ENCODE results near the gene UAP1L1. TPM values are rescaled to one million over a fixed set of nuclear protein-coding genes. Genes with fewer than 3 reads are reported as not detected.
A peak's percentile ranks its signal among the peaks of the same experiment; 100 is the strongest.

UAP1L1 gene
- total and polyA plus RNA-seq, 2 experiments from 2014 or later: 2.5 to 8.1 TPM

DNA sequence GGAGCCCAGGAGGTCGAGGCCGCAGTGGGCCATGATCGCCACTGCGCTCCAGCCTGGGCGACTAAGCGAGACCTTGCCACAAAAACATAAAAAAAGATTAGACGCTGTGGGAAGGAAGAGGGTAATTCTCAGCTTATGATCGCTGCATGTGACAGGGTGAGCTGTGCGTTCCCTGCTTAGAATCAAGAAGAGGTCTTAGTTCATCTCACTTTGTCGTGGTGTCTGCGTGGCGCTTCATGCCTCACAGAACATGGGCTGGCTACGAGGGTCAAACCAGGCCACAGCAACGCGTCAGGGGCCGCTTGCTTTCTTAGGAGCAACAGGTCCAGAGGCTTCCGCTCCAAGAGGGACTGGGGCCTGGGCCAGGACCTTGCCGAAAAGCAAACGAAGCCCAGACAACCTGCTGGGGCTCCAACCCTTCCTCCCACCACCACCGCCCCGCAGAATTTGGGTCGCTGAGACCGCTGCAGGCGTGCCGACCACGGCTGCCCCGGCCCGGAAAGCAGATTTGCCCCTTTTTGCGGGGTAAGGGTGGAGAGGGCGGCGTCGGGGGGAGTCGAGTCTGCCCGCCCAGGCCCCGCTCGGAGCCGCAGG is 51.6 kb downstream of the UAP1L1 start:
- H3K36me3 Mint-ChIP-seq (ENCODE audit: low read depth): no peaks in the 10 kb centered on the region; the same call in 2 of the 3 replicates
- TF ChIP-seq EZH2 (IDR thresholded peaks at IDR 0.05; ENCODE audit: low read depth, unreplicated experiment) (peak; percentile 39), ZNF114 (CRISPR knock-in tag; IDR thresholded peaks at IDR 0.05) (no peak)
- H3K27me3 ChIP-seq (ENCODE audit: insufficient read depth): peaks cover 21% of the 10 kb centered on the region
- peak overlapping the region; percentile 95 for H3K4me2 ChIP-seq
- no peaks in the 10 kb centered on the region; the same call in 2 of the 3 replicates for H3K9me3 Mint-ChIP-seq
- no peaks in the 10 kb centered on the region; the same call in 1 of the 2 replicates for H4K20me1 ChIP-seq (replicated peaks; ENCODE audit: insufficient read depth)
- DNase-seq (ENCODE audit: low spot score) (peak; percentile 57), ATAC-seq (peak; percentile 21)
- no peak overlapping the region for H3K27ac ChIP-seq (ENCODE audit: low read depth)
- peak overlapping the region; percentile 82 for H3K4me3 ChIP-seq
- 0 out of 2 replicates have a peak, but pooled peaks cover 8% of the 10 kb centered on the region for H3K79me2 ChIP-seq (replicated peaks; ENCODE audit: insufficient read depth)
- H3K9me2 ChIP-seq (ENCODE audit: insufficient read depth): no peaks in the 10 kb centered on the region
- peaks cover 8% of the 10 kb centered on the region for H3K27me3 Mint-ChIP-seq (ENCODE audit: insufficient read depth, low read depth, poor library complexity)
- H3K4me1 ChIP-seq (ENCODE audit: insufficient read depth): peaks cover 10% of the 10 kb centered on the region; the same call in 1 of the 2 replicates
- no peak overlapping the region for H3K27ac Mint-ChIP-seq
- H3K36me3 ChIP-seq (ENCODE audit: insufficient read depth): no peaks in the 10 kb centered on the region
- H3F3A ChIP-seq (replicated peaks; ENCODE audit: low read depth): peaks cover 8% of the 10 kb centered on the region
- H3K4me1 Mint-ChIP-seq: peaks cover 15% of the 10 kb centered on the region
- H2AFZ ChIP-seq: peak overlapping the region; percentile 90
- peak overlapping the region; percentile 89 for H3K4me3 Mint-ChIP-seq

GRCh38 chr9:137129456-137130175 is 52.3 kb downstream of the UAP1L1 start:
- Histone ChIP-seq H3F3A (replicated peaks; ENCODE audit: low read depth) (peaks cover 8% of the 10 kb centered on the region), H4K20me1 (replicated peaks; ENCODE audit: insufficient read depth) (no peaks in the 10 kb centered on the region; the same call in 1 of the 2 replicates), H3K4me3 (peak overlapping the region; percentile 82), H3K4me2 (peak overlapping the region; percentile 95), H3K79me2 (replicated peaks; ENCODE audit: insufficient read depth) (0 out of 2 replicates have a peak, but pooled peaks cover 8% of the 10 kb centered on the region), H3K36me3 (ENCODE audit: insufficient read depth) (no peaks in the 10 kb centered on the region), H3K27me3 (ENCODE audit: insufficient read depth) (peaks cover 21% of the 10 kb centered on the region), H3K4me1 (ENCODE audit: insufficient read depth) (peaks cover 10% of the 10 kb centered on the region; the same call in 1 of the 2 replicates), H3K27ac (ENCODE audit: low read depth) (no peak overlapping the region), H3K9me2 (ENCODE audit: insufficient read depth) (no peaks in the 10 kb centered on the region), H2AFZ (peak overlapping the region; percentile 90)
- DNase-seq (ENCODE audit: low spot score) (peak; percentile 94), ATAC-seq (peak; percentile 96)
- Mint-ChIP-seq H3K9me3 (no peaks in the 10 kb centered on the region; the same call in 2 of the 3 replicates), H3K27ac (no peak overlapping the region), H3K36me3 (ENCODE audit: low read depth) (no peaks in the 10 kb centered on the region; the same call in 2 of the 3 replicates), H3K4me3 (peak overlapping the region; percentile 89), H3K27me3 (ENCODE audit: insufficient read depth, low read depth, poor library complexity) (peaks cover 8% of the 10 kb centered on the region), H3K4me1 (peaks cover 15% of the 10 kb centered on the region)
- no peak for TF ChIP-seq ZNF331 (CRISPR knock-in tag; IDR thresholded peaks at IDR 0.05; ENCODE audit: low read depth)
- peak; percentile 61; the same call in 1 of the 2 replicates for TF ChIP-seq CREB1 (CRISPR knock-in tag; IDR thresholded peaks at IDR 0.05; ENCODE audit: low read depth)

- peak overlapping the region; percentile 95 for H3K4me2 ChIP-seq
- peak; percentile 41 for DNase-seq (ENCODE audit: low spot score)
- peaks cover 21% of the 10 kb centered on the region for H3K27me3 ChIP-seq (ENCODE audit: insufficient read depth)
- H3K27me3 Mint-ChIP-seq (ENCODE audit: insufficient read depth, low read depth, poor library complexity): peaks cover 10% of the 10 kb centered on the region
- peaks cover 15% of the 10 kb centered on the region for H3K4me1 Mint-ChIP-seq
- H3K4me3 Mint-ChIP-seq: peak overlapping the region; percentile 82
- H3K4me3 ChIP-seq: peak overlapping the region; percentile 82
- H3K27ac ChIP-seq (ENCODE audit: low read depth): no peak overlapping the region
- peaks cover 8% of the 10 kb centered on the region for H3F3A ChIP-seq (replicated peaks; ENCODE audit: low read depth)
- peaks cover 10% of the 10 kb centered on the region; the same call in 1 of the 2 replicates for H3K4me1 ChIP-seq (ENCODE audit: insufficient read depth)
- H3K9me2 ChIP-seq (ENCODE audit: insufficient read depth): no peaks in the 10 kb centered on the region
- H3K79me2 ChIP-seq (replicated peaks; ENCODE audit: insufficient read depth): 0 out of 2 replicates have a peak, but pooled peaks cover 8% of the 10 kb centered on the region
- no peaks in the 10 kb centered on the region; the same call in 1 of the 2 replicates for H4K20me1 ChIP-seq (replicated peaks; ENCODE audit: insufficient read depth)
- no peaks in the 10 kb centered on the region for H3K36me3 ChIP-seq (ENCODE audit: insufficient read depth)
- peak overlapping the region; percentile 90; the same call in 1 of the 2 replicates for H2AFZ ChIP-seq
- TF ChIP-seq STAT1 (IDR thresholded peaks at IDR 0.05; ENCODE audit: unreplicated experiment) (no peak), ZNF331 (CRISPR knock-in tag; IDR thresholded peaks at IDR 0.05; ENCODE audit: low read depth) (no peak), EZH2 (IDR thresholded peaks at IDR 0.05; ENCODE audit: low read depth, unreplicated experiment) (no peak), ETS1 (IDR thresholded peaks at IDR 0.05) (no peak)
- no peaks in the 10 kb centered on the region; the same call in 2 of the 3 replicates for H3K9me3 Mint-ChIP-seq
- H3K27ac Mint-ChIP-seq: no peak overlapping the region
- H3K36me3 Mint-ChIP-seq (ENCODE audit: low read depth): no peaks in the 10 kb centered on the region; the same call in 2 of the 3 replicates
- peak; percentile 62 for ATAC-seq
Observed at GRCh38 chr9:137130176-137130755, 52.9 kb downstream of the UAP1L1 start.

Small RNA genes within 50 kb of the gene (small RNA-seq; reads per million reads assigned to genes)
- gene RF00153 (ENCODE audit: low replicate concordance): not detected

Other genes with a start within 250 kb of the UAP1L1 start
Only the 30 nearest of the 36 such genes appear.
- 31.5 and 39.9 TPM in 2 replicates for gene TRAF2, start 191.0 kb upstream of the UAP1L1 start, total RNA-seq (2014; rRNA removed; shearing (Covaris generic))
- 24.8 and 25.4 TPM in 2 replicates for gene TRAF2, start 191.0 kb upstream of the UAP1L1 start, polyA plus RNA-seq (2016; fragmentation: Nextera tagmentation; extraction: Ambion mirVana)
- gene FBXW5, start 132.8 kb upstream of the UAP1L1 start, total RNA-seq (2014; rRNA removed; shearing (Covaris generic)): 102 and 111 TPM in 2 replicates
- gene FBXW5, start 132.8 kb upstream of the UAP1L1 start, polyA plus RNA-seq (2016; fragmentation: Nextera tagmentation; extraction: Ambion mirVana): 27.0 and 27.9 TPM in 2 replicates
- gene C8G, start 132.3 kb upstream of the UAP1L1 start, total RNA-seq (2014; rRNA removed; shearing (Covaris generic)): not detected in 2 replicates
- not detected in 2 replicates for gene C8G, start 132.3 kb upstream of the UAP1L1 start, polyA plus RNA-seq (2016; fragmentation: Nextera tagmentation; extraction: Ambion mirVana)
- 0.69 and 2.6 TPM in 2 replicates for gene LCN12, start 125.2 kb upstream of the UAP1L1 start, total RNA-seq (2014; rRNA removed; shearing (Covaris generic))
- gene LCN12, start 125.2 kb upstream of the UAP1L1 start, polyA plus RNA-seq (2016; fragmentation: Nextera tagmentation; extraction: Ambion mirVana): 0.39 and 0.68 TPM in 2 replicates
- 1.9 TPM in 1 of 2 replicates, not detected in the other for gene PTGDS, start 100.0 kb upstream of the UAP1L1 start, total RNA-seq (2014; rRNA removed; shearing (Covaris generic))
- 3.1 and 5.9 TPM in 2 replicates for gene PTGDS, start 100.0 kb upstream of the UAP1L1 start, polyA plus RNA-seq (2016; fragmentation: Nextera tagmentation; extraction: Ambion mirVana)
- not detected in 2 replicates for gene LCNL1, start 94.5 kb upstream of the UAP1L1 start, total RNA-seq (2014; rRNA removed; shearing (Covaris generic))
- gene LCNL1, start 94.5 kb upstream of the UAP1L1 start, polyA plus RNA-seq (2016; fragmentation: Nextera tagmentation; extraction: Ambion mirVana): 0.11 and 0.14 TPM in 2 replicates
- gene PAXX, start 85.1 kb upstream of the UAP1L1 start, total RNA-seq (2014; rRNA removed; shearing (Covaris generic)): 33.9 and 71.5 TPM in 2 replicates
- 86.0 and 88.3 TPM in 2 replicates for gene PAXX, start 85.1 kb upstream of the UAP1L1 start, polyA plus RNA-seq (2016; fragmentation: Nextera tagmentation; extraction: Ambion mirVana)
- gene CLIC3, start 80.9 kb upstream of the UAP1L1 start, total RNA-seq (2014; rRNA removed; shearing (Covaris generic)): 0.56 TPM in 1 of 2 replicates, not detected in the other
- 0.53 and 0.57 TPM in 2 replicates for gene CLIC3, start 80.9 kb upstream of the UAP1L1 start, polyA plus RNA-seq (2016; fragmentation: Nextera tagmentation; extraction: Ambion mirVana)
- 14.2 and 16.0 TPM in 2 replicates for gene ABCA2, start 49.3 kb upstream of the UAP1L1 start, total RNA-seq (2014; rRNA removed; shearing (Covaris generic))
- 5.6 and 7.0 TPM in 2 replicates for gene ABCA2, start 49.3 kb upstream of the UAP1L1 start, polyA plus RNA-seq (2016; fragmentation: Nextera tagmentation; extraction: Ambion mirVana)
- not detected in 2 replicates for gene FUT7, start 45.4 kb upstream of the UAP1L1 start, total RNA-seq (2014; rRNA removed; shearing (Covaris generic))
- gene FUT7, start 45.4 kb upstream of the UAP1L1 start, polyA plus RNA-seq (2016; fragmentation: Nextera tagmentation; extraction: Ambion mirVana): not detected in 2 replicates
- 26.2 and 34.3 TPM in 2 replicates for gene NPDC1, start 31.3 kb upstream of the UAP1L1 start, total RNA-seq (2014; rRNA removed; shearing (Covaris generic))
- 35.5 and 36.7 TPM in 2 replicates for gene NPDC1, start 31.3 kb upstream of the UAP1L1 start, polyA plus RNA-seq (2016; fragmentation: Nextera tagmentation; extraction: Ambion mirVana)
- 1.1 and 1.9 TPM in 2 replicates for gene ENTPD2, start 23.5 kb upstream of the UAP1L1 start, total RNA-seq (2014; rRNA removed; shearing (Covaris generic))
- 1.8 and 2.9 TPM in 2 replicates for gene ENTPD2, start 23.5 kb upstream of the UAP1L1 start, polyA plus RNA-seq (2016; fragmentation: Nextera tagmentation; extraction: Ambion mirVana)
- 55.1 and 60.3 TPM in 2 replicates for gene SAPCD2, start 7.0 kb upstream of the UAP1L1 start, total RNA-seq (2014; rRNA removed; shearing (Covaris generic))
- gene SAPCD2, start 7.0 kb upstream of the UAP1L1 start, polyA plus RNA-seq (2016; fragmentation: Nextera tagmentation; extraction: Ambion mirVana): 13.4 and 14.5 TPM in 2 replicates
- 35.7 and 39.9 TPM in 2 replicates for gene MAN1B1, start 9.5 kb downstream of the UAP1L1 start, total RNA-seq (2014; rRNA removed; shearing (Covaris generic))
- gene MAN1B1, start 9.5 kb downstream of the UAP1L1 start, polyA plus RNA-seq (2016; fragmentation: Nextera tagmentation; extraction: Ambion mirVana): 15.7 and 18.2 TPM in 2 replicates
- 9.7 and 19.7 TPM in 2 replicates for gene DPP7, start 37.2 kb downstream of the UAP1L1 start, total RNA-seq (2014; rRNA removed; shearing (Covaris generic))
- gene DPP7, start 37.2 kb downstream of the UAP1L1 start, polyA plus RNA-seq (2016; fragmentation: Nextera tagmentation; extraction: Ambion mirVana): 25.2 and 26.8 TPM in 2 replicates
- gene GRIN1, start 61.6 kb downstream of the UAP1L1 start, total RNA-seq (2014; rRNA removed; shearing (Covaris generic)): 2.1 and 5.5 TPM in 2 replicates
- gene GRIN1, start 61.6 kb downstream of the UAP1L1 start, polyA plus RNA-seq (2016; fragmentation: Nextera tagmentation; extraction: Ambion mirVana): 2.5 and 2.7 TPM in 2 replicates
- 0.16 and 0.21 TPM in 2 replicates for gene LRRC26, start 92.5 kb downstream of the UAP1L1 start, total RNA-seq (2014; rRNA removed; shearing (Covaris generic))
- gene LRRC26, start 92.5 kb downstream of the UAP1L1 start, polyA plus RNA-seq (2016; fragmentation: Nextera tagmentation; extraction: Ambion mirVana): 3.0 and 4.3 TPM in 2 replicates
- not detected in 2 replicates for gene TMEM210, start 94.5 kb downstream of the UAP1L1 start, total RNA-seq (2014; rRNA removed; shearing (Covaris generic))
- gene TMEM210, start 94.5 kb downstream of the UAP1L1 start, polyA plus RNA-seq (2016; fragmentation: Nextera tagmentation; extraction: Ambion mirVana): not detected in 2 replicates
- gene ANAPC2, start 111.0 kb downstream of the UAP1L1 start, total RNA-seq (2014; rRNA removed; shearing (Covaris generic)): 41.5 and 42.9 TPM in 2 replicates
- gene ANAPC2, start 111.0 kb downstream of the UAP1L1 start, polyA plus RNA-seq (2016; fragmentation: Nextera tagmentation; extraction: Ambion mirVana): 16.4 and 19.2 TPM in 2 replicates
- gene SSNA1, start 111.2 kb downstream of the UAP1L1 start, total RNA-seq (2014; rRNA removed; shearing (Covaris generic)): 91.5 and 132 TPM in 2 replicates
- gene SSNA1, start 111.2 kb downstream of the UAP1L1 start, polyA plus RNA-seq (2016; fragmentation: Nextera tagmentation; extraction: Ambion mirVana): 154 TPM in 2 replicates
- 29.2 and 29.3 TPM in 2 replicates for gene TPRN, start 123.2 kb downstream of the UAP1L1 start, total RNA-seq (2014; rRNA removed; shearing (Covaris generic))
- 6.4 and 9.1 TPM in 2 replicates for gene TPRN, start 123.2 kb downstream of the UAP1L1 start, polyA plus RNA-seq (2016; fragmentation: Nextera tagmentation; extraction: Ambion mirVana)
- gene TMEM203, start 128.1 kb downstream of the UAP1L1 start, total RNA-seq (2014; rRNA removed; shearing (Covaris generic)): 43.2 and 53.4 TPM in 2 replicates
- 32.7 and 37.4 TPM in 2 replicates for gene TMEM203, start 128.1 kb downstream of the UAP1L1 start, polyA plus RNA-seq (2016; fragmentation: Nextera tagmentation; extraction: Ambion mirVana)
- 25.4 and 38.1 TPM in 2 replicates for gene NDOR1, start 128.2 kb downstream of the UAP1L1 start, total RNA-seq (2014; rRNA removed; shearing (Covaris generic))
- 19.4 and 19.7 TPM in 2 replicates for gene NDOR1, start 128.2 kb downstream of the UAP1L1 start, polyA plus RNA-seq (2016; fragmentation: Nextera tagmentation; extraction: Ambion mirVana)
- 1.4 and 1.9 TPM in 2 replicates for gene RNF208, start 144.7 kb downstream of the UAP1L1 start, total RNA-seq (2014; rRNA removed; shearing (Covaris generic))
- gene RNF208, start 144.7 kb downstream of the UAP1L1 start, polyA plus RNA-seq (2016; fragmentation: Nextera tagmentation; extraction: Ambion mirVana): 5.6 and 7.4 TPM in 2 replicates
- gene CYSRT1, start 147.7 kb downstream of the UAP1L1 start, total RNA-seq (2014; rRNA removed; shearing (Covaris generic)): 1.4 and 2.0 TPM in 2 replicates
- 2.0 and 3.2 TPM in 2 replicates for gene CYSRT1, start 147.7 kb downstream of the UAP1L1 start, polyA plus RNA-seq (2016; fragmentation: Nextera tagmentation; extraction: Ambion mirVana)
- gene RNF224, start 150.0 kb downstream of the UAP1L1 start, total RNA-seq (2014; rRNA removed; shearing (Covaris generic)): 0.63 TPM in 1 of 2 replicates, not detected in the other
- gene RNF224, start 150.0 kb downstream of the UAP1L1 start, polyA plus RNA-seq (2016; fragmentation: Nextera tagmentation; extraction: Ambion mirVana): not detected in 2 replicates
- not detected in 2 replicates for gene SLC34A3, start 153.4 kb downstream of the UAP1L1 start, total RNA-seq (2014; rRNA removed; shearing (Covaris generic))
- not detected in 2 replicates for gene SLC34A3, start 153.4 kb downstream of the UAP1L1 start, polyA plus RNA-seq (2016; fragmentation: Nextera tagmentation; extraction: Ambion mirVana)
- 334 and 374 TPM in 2 replicates for gene TUBB4B, start 163.8 kb downstream of the UAP1L1 start, total RNA-seq (2014; rRNA removed; shearing (Covaris generic))
- 389 and 408 TPM in 2 replicates for gene TUBB4B, start 163.8 kb downstream of the UAP1L1 start, polyA plus RNA-seq (2016; fragmentation: Nextera tagmentation; extraction: Ambion mirVana)
- gene STPG3, start 173.8 kb downstream of the UAP1L1 start, total RNA-seq (2014; rRNA removed; shearing (Covaris generic)): not detected in 2 replicates
- gene STPG3, start 173.8 kb downstream of the UAP1L1 start, polyA plus RNA-seq (2016; fragmentation: Nextera tagmentation; extraction: Ambion mirVana): not detected in 2 replicates
- 79.5 and 97.3 TPM in 2 replicates for gene NELFB, start 177.8 kb downstream of the UAP1L1 start, total RNA-seq (2014; rRNA removed; shearing (Covaris generic))
- 30.0 and 31.2 TPM in 2 replicates for gene NELFB, start 177.8 kb downstream of the UAP1L1 start, polyA plus RNA-seq (2016; fragmentation: Nextera tagmentation; extraction: Ambion mirVana)

Measured in GM23338 (cell line).